DMS114 treated with DMSO at 0.1 percent for 48 hours (cell line): ENCODE data around the gene METAP1D.

Source experiments
- DNase-seq: peaks from one replicate; lab custom pipeline; 2025; ENCODE audit not compliant: unreplicated experiment; lab: John Stamatoyannopoulos, UW

METAP1D gene

GRCh38 chr2:172129404-172129803 lies 129.7 kb downstream of the METAP1D start:
- DNase-seq, result no peak
